NCI-H2029 treated with DMSO at 0.1 percent for 48 hours (cell line): ENCODE results near the gene PTPN4.

Experiments
- DNase-seq: peaks from one replicate; lab custom pipeline; 2025; lab: John Stamatoyannopoulos, UW

PTPN4 gene

DNA sequence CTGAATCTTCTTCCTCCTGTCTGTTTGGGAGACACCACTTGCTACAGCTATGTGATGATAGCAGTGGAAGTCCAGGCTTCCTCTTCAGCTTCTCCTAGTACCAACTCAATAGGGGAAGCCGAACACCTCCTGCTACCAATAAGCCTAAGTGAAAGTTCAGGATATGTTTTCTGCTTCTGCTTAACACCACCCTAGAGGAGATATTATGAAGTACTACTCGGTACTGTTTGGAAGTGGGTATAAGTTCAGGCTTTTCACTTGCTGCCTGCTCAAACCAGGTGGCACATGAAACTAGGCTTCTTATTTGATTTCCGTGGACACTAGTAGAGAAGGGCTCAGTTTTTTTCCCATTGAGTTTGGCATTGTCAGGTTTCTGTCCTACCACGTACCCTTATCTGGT is 99.8 kb downstream of the PTPN4 start:
- no peak for DNase-seq

DNA sequence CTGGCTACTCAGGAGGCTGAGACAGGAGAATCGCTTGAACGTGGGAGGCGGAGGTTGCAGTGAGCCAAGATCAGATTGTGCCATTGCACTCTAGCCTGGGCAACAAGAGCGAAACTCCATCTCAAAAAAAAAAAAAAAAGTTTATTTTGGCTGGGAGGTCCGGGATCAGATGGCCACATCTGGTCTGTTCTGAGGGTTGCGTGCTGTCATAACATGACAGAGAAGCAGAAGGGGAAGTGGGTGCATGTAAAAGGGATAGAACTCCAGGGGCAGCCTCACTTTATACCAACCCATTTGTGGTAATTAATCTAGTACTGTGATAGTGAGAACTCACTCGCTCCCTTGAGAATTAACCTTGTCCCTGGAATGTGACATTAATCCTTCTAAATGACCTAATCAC is 101.2 kb downstream of the PTPN4 start:
- DNase-seq: no peak

DNA sequence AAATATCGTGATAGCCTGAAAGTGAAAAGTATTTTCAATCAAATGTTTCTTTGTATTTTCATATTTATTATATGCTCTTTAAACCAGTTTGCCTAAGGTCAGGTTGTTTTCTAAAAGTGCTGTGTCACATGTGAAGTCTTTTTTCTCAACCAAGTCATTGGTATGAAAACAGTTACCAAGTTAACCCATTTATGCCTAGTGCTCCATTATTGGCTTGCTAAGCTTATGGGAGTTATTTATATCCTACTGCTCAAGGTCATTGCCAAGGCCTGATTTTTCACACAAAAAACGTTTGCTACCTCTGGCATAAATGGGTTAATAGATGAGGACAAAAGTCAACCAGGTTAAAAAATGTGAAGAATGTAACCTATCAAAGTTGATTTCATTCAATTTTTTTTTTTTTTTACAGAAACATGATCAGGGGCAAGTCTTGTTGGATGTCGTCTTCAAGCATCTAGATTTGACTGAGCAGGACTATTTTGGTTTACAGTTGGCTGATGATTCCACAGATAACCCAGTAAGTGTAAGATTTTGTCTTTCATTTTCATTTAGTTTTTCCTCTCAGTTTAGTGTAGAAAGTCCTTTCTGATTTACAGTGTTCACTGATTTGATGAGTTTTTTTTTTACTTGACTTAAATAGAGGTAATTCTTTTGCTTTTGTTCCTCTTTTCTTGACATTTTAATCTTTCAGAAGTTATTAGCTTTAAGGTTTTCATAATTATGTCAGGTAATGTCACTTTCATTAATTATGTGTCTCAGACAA is 102.6 kb downstream of the PTPN4 start:
- DNase-seq: no peak

DNA sequence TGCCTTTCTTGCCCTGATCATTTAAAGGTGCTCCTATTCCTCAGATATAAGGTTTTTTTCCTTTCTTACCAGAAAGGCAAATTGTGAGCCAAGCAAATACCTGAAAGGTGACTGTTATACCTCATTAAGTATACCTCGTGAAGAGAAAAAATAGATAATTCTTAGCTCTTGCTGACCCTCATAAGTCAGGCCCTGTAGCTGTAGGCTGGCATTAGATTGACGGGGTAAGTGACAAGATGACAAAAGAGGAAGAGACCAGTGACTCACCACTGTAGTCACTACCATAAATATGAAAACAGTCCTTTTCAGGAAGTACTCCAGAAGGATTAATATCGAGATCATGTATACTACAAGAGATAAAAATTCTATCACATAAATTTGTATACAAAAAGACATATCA is 104.6 kb downstream of the PTPN4 start:
- no peak for DNase-seq

DNA sequence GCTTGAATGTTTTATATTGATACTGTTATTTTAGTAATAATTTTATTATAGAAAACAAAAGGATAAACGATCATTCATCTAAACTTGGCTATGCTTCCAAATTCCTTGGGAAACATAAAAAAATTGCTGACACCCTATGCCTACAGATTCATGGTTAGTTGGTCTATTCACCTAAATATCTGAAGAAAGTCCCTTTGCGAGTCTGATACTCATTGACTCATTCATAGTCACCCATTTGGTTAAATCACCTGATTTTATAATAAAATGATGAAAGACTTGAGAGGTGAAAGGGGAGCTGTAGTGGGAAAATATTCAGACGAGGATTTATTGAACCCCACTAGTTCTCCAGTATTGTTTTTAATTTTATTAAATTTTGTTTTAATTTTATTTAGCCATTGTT is 112.0 kb downstream of the PTPN4 start:
- no peak for DNase-seq

DNA sequence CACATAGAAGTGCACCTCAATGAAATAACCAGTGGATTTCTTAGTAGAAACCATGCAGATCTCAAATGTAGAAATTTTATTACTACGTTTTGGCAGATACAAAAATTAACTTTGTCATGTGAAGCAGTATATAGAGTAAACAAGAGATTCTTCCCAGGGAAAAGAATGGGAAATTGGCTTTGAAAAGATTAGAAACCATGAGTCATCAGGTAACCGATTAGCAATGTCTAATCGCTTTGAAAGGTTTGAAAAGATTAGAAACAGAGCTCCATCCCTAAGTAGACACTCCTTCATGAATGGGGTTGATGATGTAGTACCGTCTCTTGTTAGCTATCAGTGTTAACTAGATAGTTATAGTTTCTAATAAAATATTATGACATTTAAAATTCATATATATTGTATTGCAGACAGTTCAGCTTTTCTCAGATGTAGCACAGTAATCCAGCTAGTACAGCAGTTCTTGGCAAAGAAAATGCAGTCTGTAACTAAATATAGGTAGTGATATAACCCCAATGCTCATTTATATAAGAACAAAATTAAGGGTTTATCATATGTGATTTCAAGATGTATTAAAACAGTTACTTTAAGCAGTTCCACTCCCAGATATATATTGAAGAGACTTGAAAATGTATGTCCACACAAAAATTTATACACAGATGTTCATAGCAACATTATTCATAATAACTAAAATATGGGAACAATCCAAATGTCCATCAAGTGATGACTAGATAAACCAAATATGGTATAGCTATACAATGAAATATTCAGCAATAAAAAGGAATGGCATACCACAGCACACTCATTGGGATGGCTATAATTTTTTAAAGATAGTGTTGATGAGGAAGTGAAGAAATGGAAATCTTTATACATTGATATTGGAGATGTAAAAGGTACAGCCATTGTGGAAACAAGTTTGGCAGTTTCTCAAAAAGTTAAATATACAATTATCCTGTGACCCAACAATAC is 113.9 kb downstream of the PTPN4 start:
- DNase-seq: no peak

DNA sequence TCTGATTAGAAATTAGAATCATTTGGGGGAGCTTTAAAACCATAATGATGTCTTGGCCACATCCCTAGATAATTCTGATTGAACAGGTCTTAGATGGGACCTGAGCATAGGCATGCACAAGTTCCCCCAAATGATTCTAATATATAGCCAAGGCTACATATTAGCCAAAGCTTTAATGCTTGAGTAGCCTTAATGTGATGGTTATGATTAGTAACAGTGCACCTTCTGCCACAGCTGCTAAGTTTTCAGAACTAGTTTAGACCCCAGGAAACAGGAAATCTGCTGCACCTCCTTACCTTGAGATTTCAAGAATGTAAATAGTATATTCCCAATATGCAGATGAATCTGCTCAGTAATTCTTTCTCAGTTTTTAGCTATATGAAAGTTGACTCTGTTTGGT is 119.8 kb downstream of the PTPN4 start:
- DNase-seq: no peak

DNA sequence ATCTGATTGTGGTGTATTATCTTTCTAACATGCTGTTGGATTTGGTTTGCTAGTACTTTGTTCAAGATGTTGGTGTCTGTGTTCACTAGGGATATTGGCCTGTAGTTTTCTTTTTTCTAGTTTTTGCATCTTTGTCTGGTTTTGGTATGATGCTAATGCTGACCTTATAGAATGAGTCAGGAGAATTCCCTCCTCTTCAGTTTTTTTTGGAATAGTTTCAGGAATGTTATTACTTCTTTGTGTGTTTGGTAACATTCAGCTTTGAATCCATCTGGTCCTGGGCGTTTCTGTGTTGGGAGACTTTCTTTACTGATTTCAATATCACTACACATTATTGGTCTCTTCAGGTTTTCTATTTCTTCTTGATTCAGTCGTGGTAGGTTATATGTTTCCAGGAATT is 129.0 kb downstream of the PTPN4 start:
- no peak for DNase-seq

DNA sequence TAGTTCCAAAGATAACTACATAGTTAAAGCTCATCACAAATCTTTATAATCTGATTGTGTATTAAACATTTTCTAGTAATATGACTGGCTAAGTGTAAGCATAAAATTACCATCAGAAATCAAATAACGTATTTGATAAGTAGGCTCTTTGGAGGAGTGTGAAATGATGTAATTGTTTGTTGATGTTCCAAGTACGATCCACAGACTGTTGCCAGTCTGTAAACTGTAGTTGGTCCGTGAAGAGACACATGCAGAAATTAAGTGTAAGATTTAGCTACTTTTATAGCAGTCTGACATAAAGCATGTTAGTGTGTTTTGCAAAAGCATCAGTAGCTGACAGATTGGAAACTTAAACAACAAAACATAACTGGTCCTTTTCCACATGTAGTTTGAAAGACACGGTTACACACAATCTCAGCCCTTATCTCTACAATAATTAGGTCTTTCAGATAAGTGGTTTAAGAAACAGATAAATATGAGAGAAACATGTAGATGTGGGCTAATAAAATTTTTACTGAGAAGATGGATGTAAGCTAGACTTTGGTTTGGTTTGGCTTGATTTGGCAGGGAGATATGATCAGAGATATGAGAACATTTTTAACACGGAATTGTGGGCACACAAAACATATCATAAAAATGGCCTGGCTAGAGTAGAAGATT is 138.1 kb downstream of the PTPN4 start:
- no peak for DNase-seq

DNA sequence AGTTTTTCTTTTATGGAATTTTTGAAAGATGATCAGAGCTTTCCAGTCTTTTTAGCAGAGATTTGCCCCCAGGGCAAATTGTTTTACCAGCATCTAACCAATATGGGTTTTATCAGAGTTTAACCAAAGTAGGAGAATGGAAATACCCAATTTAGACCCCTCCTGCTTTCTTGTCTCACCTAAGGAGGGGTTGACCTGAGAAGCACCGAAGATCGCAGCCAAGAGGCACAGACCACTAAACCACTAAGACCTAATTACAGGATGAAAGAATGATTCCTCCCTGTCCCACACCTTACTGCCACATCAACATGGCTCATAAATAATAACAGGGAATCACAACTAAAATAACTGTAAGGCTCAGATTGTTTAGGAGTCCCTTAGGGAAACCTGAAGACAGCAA is 141.3 kb downstream of the PTPN4 start:
- DNase-seq: no peak

DNA sequence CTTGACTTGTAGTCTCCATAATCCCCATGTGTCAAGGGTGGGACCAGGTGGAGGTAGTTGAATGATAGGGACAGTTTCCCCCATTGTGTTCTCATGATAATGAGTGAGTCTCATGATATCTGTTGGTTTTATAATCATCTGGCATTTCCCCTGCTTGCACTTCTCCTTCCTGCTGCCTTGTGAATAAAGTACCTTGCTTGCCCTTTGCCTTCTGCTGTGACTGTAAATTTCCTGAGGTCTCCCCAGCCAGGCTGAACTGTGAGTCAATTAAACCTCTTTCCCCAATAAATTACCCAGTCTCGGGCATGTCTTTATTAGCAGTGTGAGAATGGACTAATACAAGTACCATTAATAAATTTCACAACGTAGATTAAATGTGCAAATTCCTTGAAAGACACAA is 150.8 kb downstream of the PTPN4 start:
- no peak for DNase-seq

DNA sequence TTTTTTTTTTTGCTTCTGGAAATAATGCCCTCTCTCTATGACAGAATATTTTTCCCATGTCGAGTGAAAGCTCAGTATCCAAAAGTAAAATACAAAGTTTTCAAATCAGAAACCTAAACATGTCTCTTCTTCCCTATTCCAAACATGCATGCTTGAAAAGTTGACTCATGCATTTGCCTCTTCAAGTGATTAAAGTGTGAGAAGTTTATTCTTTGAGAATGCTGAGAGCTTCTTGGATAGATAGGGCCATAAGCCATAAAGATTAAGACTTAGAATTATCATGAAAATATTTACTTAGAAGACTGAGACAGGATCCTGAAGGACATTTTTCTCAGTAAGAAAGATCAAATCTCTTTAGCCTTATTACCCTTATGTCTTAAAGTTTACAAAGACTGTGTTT is 154.5 kb downstream of the PTPN4 start:
- no peak for DNase-seq

DNA sequence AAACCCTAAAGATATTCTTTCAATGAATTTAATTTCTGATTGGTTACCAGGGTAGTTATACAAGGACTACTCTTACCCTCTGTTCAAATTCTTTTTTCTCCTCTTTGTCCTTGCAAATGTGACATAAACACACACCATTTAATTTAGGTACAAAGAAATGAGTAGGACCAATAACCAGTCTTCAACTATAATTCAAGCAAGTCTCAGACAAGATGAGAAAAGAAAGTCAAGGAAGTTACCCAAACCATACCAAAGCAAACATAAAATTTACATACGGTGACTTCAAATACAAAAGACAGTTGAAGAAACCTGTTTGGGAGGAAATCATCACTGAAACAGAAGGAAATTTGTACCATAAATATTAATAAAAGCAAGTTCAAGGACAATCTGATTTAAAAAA is 162.1 kb downstream of the PTPN4 start:
- DNase-seq: no peak

DNA sequence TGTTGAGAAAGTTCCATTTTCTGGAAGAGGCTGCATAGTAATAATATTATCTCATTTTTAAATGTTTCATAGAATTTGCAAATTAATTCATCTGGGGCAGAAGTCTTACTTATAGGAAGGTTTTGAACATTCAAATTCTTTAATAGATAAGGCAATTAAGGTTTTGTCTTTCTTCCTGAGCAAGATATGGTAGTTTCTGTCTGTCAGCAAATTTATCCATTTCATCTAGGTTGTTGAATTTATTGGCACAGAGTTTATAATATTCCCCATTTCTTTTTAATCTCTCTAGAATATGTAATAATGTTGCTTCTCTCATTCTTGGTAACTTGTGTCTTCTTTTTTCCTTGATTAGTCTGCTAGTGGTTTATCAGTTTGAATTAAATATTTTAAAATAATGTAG is 163.0 kb downstream of the PTPN4 start:
- DNase-seq: no peak

DNA sequence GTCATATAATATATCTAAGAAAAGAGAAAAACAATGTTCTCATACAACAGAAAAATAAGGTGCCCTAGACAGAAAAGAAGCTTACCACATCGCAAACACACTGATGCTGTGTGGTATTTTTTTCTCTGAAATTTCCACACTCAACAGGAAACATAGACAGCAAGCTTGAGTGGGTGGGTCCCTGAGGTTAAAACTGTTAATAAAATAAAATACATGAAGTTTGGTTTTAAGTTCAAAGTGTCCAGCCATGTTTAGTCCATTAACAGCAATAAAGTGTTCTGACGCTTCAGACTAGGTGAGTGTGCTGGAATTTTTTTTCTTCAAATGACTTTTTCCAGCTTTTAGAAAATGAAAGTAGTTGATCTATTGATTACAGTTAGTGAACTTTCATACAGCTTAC is 169.8 kb downstream of the PTPN4 start:
- no peak for DNase-seq

DNA sequence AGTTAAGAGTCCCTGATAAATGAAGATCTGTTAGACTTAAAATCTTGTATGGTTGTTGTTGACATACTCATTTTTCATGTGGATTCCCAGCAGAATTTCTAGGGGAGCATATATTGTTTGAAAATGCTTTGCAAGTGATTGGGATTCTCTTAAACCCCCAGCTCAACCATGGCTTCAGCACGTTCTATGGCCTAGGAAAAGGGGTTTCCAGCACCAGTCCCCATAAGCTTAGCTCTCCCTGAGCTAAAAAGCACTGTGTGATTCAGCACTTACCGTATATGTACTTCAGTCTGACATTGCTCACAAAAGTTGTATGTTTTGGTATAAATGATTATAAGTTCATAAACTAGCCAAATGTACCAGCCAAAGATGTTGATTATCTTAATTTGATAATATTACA is 173.1 kb downstream of the PTPN4 start:
- no peak for DNase-seq

DNA sequence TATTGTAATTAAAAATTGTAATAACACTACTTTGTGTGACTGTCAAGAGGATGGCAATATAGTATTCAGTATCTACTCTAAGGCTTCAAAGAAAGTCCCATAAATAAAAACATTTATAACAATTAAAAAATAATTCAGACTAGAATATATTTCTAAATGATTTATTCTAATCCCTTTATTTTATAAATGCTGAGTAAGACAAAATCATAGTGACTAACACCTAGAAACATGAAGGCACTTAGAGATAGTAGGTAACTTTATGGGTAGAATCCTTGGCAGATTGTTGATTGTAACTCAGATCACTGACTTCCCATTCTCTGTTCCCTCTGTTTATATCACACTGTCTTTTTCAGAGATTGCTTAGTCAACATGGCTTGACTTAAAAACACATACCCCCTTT is 174.6 kb downstream of the PTPN4 start:
- no peak for DNase-seq

DNA sequence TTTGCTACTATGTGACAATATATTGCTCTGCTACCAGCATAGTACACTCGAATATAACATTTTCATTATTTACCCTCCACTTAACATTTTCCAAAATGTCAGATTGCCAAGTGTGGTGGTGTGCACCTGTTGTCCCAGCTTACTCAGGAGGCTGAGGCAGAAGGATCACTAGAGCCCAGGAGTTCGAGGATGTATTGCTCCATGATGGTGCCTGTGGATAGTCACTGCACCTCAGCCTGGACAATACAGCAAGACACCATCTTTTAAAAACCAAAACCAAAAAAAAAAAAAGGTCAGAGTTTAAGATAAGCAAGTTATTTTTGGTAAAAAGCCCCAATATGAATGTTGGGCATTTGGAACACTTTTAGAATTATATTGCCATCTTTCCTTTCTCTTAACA is 178.0 kb downstream of the PTPN4 start:
- no peak for DNase-seq

DNA sequence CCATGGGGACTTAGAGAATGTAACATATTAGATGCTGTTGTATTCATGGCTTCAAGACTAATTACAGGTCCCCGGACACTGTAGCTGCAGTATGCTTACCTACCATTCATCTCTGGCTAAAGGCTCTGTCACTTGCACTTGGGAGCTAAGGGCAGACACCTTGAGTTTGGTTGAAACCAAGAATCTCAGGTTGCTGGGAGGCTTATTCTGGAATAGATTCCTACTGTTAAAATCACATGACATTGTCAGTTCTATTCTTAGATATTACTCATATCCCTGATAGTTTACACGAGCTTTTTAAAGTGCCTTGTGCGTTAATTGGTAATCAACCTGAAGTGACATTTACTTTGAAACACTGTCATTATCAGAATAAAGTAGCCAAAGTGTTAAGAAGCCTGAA is 180.2 kb downstream of the PTPN4 start:
- no peak for DNase-seq

DNA sequence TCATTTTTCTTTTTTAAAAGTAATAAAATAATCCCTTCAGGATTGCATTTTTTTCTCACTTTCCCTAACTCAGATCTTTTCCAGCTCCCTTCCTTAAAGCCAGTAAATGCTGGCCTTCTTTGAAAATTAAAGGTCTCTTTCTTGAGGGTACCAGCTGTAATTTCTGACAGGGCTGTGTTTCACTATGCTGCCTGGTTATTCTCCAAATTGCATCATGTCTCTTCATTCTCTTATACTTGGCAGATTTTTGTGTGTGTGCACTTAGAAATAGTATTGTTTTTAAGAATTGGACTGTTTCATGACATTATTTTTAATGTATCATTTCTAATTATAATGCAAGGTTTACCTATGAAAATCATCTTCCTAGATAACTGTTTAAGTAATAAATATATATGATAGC is 181.1 kb downstream of the PTPN4 start:
- no peak for DNase-seq

DNA sequence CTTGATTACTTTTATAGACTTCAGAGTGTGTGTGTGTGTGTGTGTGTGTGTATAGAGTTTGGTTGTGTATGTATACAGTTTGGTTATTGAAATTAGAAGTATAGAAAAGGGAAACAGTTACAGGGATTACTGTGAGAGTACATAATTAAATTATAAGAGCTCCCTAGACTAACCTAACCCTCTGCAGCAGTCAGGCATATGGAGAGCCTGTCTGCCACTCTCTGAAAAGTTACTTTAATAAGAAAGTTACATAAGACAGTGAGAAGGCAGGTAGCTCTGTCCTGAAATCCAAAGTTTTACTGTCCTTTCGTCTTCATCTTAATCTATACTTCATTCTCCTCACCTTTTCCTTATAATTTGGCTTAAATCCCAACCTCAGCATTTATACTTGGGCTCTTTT is 181.7 kb downstream of the PTPN4 start:
- no peak for DNase-seq

DNA sequence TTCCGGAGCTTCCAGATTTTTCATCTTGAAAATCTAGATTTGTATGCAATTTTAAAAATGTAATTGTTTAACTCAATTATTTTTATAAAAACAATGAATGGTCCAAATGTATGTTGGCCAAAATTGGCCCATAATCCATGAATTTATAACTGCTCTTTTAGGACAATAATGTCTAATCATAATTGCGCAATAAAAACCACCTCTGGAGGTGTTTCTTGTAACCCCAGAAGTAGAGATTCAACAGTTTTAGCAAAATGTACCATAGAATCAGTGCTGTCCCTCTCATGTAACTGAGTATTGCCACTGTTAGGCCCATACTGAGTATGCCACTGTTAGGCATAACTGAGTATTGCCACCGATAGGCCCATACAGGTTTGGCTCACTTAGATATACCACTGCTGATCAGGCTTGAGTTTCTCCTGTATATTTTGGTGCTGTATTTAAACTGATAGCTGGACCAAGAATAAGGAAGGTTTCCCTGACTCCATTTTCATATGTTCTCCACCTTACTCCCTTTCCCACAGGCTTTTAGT is 182.3 kb downstream of the PTPN4 start:
- no peak for DNase-seq

DNA sequence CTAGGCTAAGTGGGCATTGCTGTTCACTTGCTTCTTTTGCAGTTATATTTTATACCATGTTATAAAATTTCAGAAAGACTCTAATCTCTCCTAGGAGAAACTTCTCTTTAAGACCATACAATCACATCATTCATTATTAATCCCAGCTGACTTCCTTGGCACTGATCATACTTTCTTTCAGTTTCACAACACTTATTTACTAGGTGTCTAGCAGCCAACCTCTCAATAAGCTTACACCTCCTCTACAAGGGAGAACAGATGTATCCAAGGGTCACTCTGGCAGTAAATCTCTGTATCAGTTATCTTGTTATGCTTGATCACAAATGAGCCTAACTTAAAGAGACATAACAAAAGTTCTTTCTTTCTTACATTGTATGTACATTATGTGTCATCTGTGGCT is 183.3 kb downstream of the PTPN4 start:
- DNase-seq: no peak
